Gastrocnemius medialis (tissue), 4 donors: ENCODE data around the gene SLC25A41. TPM values are rescaled to one million over a fixed set of nuclear protein-coding genes. Genes with fewer than 3 reads are reported as not detected.

Source experiments
- ATAC-seq, 2 donors: fragments of 150-250 bp; one replicate each; pipeline ENCODE4 v1.9.1; 2016
- DNase-seq, 2 donors: peaks; one replicate each; pipeline ENCODE4 v3.0.0-alpha.2; 2019
- H3K27ac ChIP-seq, 4 donors: fragments of 200-600 bp; sonication (generic); 1 replicate in 1 of 4; 2 replicates in 3 of 4; pipeline ENCODE4 v1.5.1; 2016 to 2018; ENCODE audit warnings: mild to moderate bottlenecking in 2 of 4, moderate library complexity in 1 of 4
- H3K27me3 ChIP-seq, 3 donors: fragments of 200-600 bp; sonication (generic) in 2 of 3; 1 replicate in 1 of 3; 2 replicates in 2 of 3; pipeline versions ENCODE4 v1.5.1 to v1.6.0; 2016 to 2019; ENCODE audit warnings: mild to moderate bottlenecking in 1 of 3, moderate library complexity in 1 of 3
- H3K36me3 ChIP-seq, 2 donors: fragments of 200-600 bp; sonication (generic) in 1 of 2; one replicate each; pipeline ENCODE4 v1.5.1; 2017 to 2018
- H3K4me1 ChIP-seq, 2 donors: fragments of 200-600 bp; sonication (generic) in 1 of 2; one replicate each; pipeline ENCODE4 v1.5.1; 2016 to 2017; ENCODE audit warnings: mild to moderate bottlenecking in 2 of 2
- H3K4me3 ChIP-seq, 4 donors: fragments of 200-600 bp; sonication (generic) in 3 of 4; 1 replicate in 1 of 4; 2 replicates in 3 of 4; pipeline ENCODE4 v1.5.1; 2016 to 2019; ENCODE audit warnings: mild to moderate bottlenecking in 2 of 4
- H3K9me3 ChIP-seq, 3 donors: fragments of 200-600 bp; sonication (generic) in 2 of 3; 1 replicate in 1 of 3; 2 replicates in 2 of 3; pipeline ENCODE4 v1.5.1; 2016 to 2019
- POLR2A ChIP-seq, 2 donors: fragments of 450-650 bp; IDR thresholded peaks; one replicate each; pipeline ENCODE4 v1.6.1; 2017; ENCODE audit warnings: antibody characterized with exemption in 2 of 2, mild to moderate bottlenecking in 2 of 2, moderate library complexity in 2 of 2
- in situ Hi-C, 4 donors: fragments of 200-750 bp; cut with MboI; loops; one replicate each; pipeline versions ENCODE4 v1.15.0 to v1.8.0; 2017; ENCODE audit warnings: low sequenced_read_pairs in 4 of 4
- intact Hi-C: fragments of 100-400 bp; cut with DNase I; formaldehyde crosslinking; loops from one replicate; pipeline ENCODE4 v1.15.1; 2023; ENCODE audit warnings: low total_unique reads
- microRNA-seq, 2 donors: library from miRNA; unstranded; fragments of <30 nt; microRNA quantifications; one replicate each; pipeline ENCODE4, GENCODE V29; 2016; ENCODE audit warnings: borderline replicate concordance in 2 of 2
- total RNA-seq, 4 donors: library from RNA; depleted of rRNA; stranded (reverse); fragments of >200 nt; gene quantifications; one replicate each; pipeline versions ENCODE4 v1.1.0 to v1.2.3, GENCODE V29; 2016
- TF ChIP-seq, protein P1 (sequence below), 5 experiments: fragments of 450-650 bp in 3 of 5; fragments of 200-600 bp in 2 of 5; sonication (generic) in 2 of 5; IDR thresholded peaks in 4 of 5; conservative IDR thresholded peaks in 1 of 5; 1 replicate in 4 of 5; 2 replicates in 1 of 5; pipeline ENCODE4 v1.5.1; 2016 to 2019; ENCODE audit warnings: antibody characterized with exemption in 5 of 5, mild to moderate bottlenecking in 3 of 5, moderate library complexity in 3 of 5

SLC25A41 gene
- total RNA-seq, 4 donors from 2014 or later, result 0.42 TPM; not detected in 3

GRCh38 chr19:6378486-6378885 is 55.1 kb downstream of the SLC25A41 start:
- Histone ChIP-seq H3K4me3 (no peak overlapping the region), H3K27me3 (no peaks in the 10 kb centered on the region), H3K27ac (no peak overlapping the region), H3K36me3 (peaks cover 0 to 43% of the 10 kb centered on the region in 2 donors), H3K4me1 (peaks cover 0 to 5% of the 10 kb centered on the region in 2 donors), H3K9me3 (no peaks in the 10 kb centered on the region)
- in situ Hi-C loops, result loop anchor here in 1 of 4 donors (25.0 kb wide), 1 partner anchor 359 kb away; the partner anchor contains the start of genes GPR108 and TRIP10
- no peak for TF ChIP-seq POLR2A (IDR thresholded peaks at IDR 0.05)
- TF ChIP-seq, protein P1, sequence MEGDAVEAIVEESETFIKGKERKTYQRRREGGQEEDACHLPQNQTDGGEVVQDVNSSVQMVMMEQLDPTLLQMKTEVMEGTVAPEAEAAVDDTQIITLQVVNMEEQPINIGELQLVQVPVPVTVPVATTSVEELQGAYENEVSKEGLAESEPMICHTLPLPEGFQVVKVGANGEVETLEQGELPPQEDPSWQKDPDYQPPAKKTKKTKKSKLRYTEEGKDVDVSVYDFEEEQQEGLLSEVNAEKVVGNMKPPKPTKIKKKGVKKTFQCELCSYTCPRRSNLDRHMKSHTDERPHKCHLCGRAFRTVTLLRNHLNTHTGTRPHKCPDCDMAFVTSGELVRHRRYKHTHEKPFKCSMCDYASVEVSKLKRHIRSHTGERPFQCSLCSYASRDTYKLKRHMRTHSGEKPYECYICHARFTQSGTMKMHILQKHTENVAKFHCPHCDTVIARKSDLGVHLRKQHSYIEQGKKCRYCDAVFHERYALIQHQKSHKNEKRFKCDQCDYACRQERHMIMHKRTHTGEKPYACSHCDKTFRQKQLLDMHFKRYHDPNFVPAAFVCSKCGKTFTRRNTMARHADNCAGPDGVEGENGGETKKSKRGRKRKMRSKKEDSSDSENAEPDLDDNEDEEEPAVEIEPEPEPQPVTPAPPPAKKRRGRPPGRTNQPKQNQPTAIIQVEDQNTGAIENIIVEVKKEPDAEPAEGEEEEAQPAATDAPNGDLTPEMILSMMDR (IDR thresholded peaks at IDR 0.05 in 4 of 5, conservative IDR thresholded peaks at IDR 0.05 in 1 of 5), result no peak
- DNase-seq, result no peak
- intact Hi-C loops, result loop anchor here (10.0 kb wide), 1 partner anchor 754 kb away; the partner anchor contains the start of genes SAFB and SAFB2
- no peak for ATAC-seq

DNA sequence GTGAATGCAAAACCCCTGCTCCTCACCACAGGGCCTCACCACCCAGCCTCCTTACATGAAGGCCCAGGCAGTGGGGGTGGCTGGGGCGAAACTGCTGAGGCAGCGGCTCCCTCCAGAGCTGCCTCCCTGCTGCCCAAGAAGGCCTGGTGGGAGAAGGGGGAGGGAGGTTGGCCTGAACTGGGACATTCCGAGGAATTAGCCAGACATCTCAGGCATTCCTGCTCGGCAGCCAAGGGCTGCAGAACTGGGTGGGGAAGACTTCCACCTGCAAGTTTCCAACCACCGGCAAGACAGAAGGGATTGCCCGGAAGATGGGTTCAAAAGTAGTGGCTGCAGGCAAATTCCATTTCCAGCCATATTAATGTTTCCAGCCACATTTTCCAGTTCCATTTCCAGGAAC is 55.5 kb downstream of the SLC25A41 start:
- Histone ChIP-seq H3K4me1 (peaks cover 0 to 6% of the 10 kb centered on the region in 2 donors), H3K9me3 (no peaks in the 10 kb centered on the region), H3K27ac (no peak overlapping the region), H3K4me3 (no peak overlapping the region), H3K27me3 (no peaks in the 10 kb centered on the region), H3K36me3 (peaks cover 0 to 38% of the 10 kb centered on the region in 2 donors)
- in situ Hi-C loops, result loop anchor here in 1 of 4 donors (25.0 kb wide), 1 partner anchor 359 kb away; the partner anchor contains the start of genes GPR108 and TRIP10
- no peak for TF ChIP-seq POLR2A (IDR thresholded peaks at IDR 0.05)
- TF ChIP-seq, protein P1 (IDR thresholded peaks at IDR 0.05 in 4 of 5, conservative IDR thresholded peaks at IDR 0.05 in 1 of 5), result no peak
- ATAC-seq (no peak), DNase-seq (no peak)
- intact Hi-C loops, result loop anchor here (10.0 kb wide), 1 partner anchor 753 kb away; the partner anchor contains the start of genes SAFB and SAFB2

DNA sequence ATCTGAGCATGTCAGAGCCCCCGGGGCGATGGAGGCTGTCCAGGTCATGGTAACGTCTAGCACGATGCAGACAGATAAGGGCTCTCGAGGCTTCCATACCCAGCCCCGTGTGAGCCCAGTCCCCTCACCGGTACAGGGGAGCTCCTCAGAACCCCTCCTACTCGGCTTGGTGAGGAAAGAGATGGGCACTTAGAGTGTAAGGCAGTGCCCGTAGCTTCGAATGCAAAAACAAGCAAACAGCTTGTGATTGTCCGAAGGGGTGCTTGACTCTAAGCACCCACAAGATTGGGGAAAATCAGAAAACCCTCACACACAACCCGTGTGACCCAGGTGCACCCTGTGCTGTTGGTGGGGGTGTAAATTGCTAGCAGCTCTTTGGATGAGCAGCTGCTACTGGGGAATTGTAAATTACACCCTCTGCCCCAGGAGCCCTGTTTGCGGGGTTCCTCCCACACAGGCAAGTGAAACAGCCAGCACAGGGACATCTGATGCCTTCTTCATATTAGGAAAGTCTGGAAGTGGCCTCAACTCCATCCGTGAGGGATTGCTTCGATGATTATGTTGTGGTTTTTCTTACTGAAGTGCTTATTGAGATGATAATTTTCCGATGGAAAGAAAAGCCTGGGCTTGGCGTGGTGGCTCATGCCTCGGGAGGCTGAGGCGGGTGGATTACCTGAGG is 56.9 kb downstream of the SLC25A41 start:
- H3K4me1 ChIP-seq, result peaks cover 0 to 10% of the 10 kb centered on the region in 2 donors
- no peaks in the 10 kb centered on the region for H3K27me3 ChIP-seq
- ATAC-seq, result no peak
- no peak for DNase-seq
- no peak overlapping the region for H3K4me3 ChIP-seq
- in situ Hi-C loops, result loop anchor here in 1 of 4 donors (25.0 kb wide), 1 partner anchor 361 kb away; the partner anchor contains the start of genes GPR108 and TRIP10
- intact Hi-C loops, result loop anchor here (10.0 kb wide), 1 partner anchor 752 kb away; the partner anchor contains the start of genes SAFB and SAFB2
- TF ChIP-seq, protein P1 (IDR thresholded peaks at IDR 0.05 in 4 of 5, conservative IDR thresholded peaks at IDR 0.05 in 1 of 5), result no peak
- no peak for TF ChIP-seq POLR2A (IDR thresholded peaks at IDR 0.05)
- H3K36me3 ChIP-seq, result peaks cover 0 to 25% of the 10 kb centered on the region in 2 donors
- H3K27ac ChIP-seq, result no peak overlapping the region
- H3K9me3 ChIP-seq, result no peaks in the 10 kb centered on the region

Small RNAs within 50 kb of the gene (microRNA-seq; reads per million reads assigned to microRNA genes)
- 5.1 to 5.9 reads per million in 2 donors for gene MIR3940
- gene MIR6790, result 0 reads per million in 2 donors
- 0 reads per million in 2 donors for gene MIR6885

Other genes starting within 250 kb of the SLC25A41 start
- 10 to 100 TPM; 13.9 to 37.7 (median 24.4) TPM for gene MLLT1, start 153.8 kb downstream of the SLC25A41 start, total RNA-seq
- gene ACER1, start 100.2 kb downstream of the SLC25A41 start, total RNA-seq, result not detected
- gene CLPP, start 72.2 kb downstream of the SLC25A41 start, total RNA-seq, result 100 to 1,000 TPM; 143 to 168 (median 163) TPM
- gene ALKBH7, start 61.0 kb downstream of the SLC25A41 start, total RNA-seq, result 100 to 1,000 TPM in 1 of 4 donors, 10 to 100 TPM in 3; 42.2 to 112 (median 90.4) TPM
- under 1 TPM; 0.15 to 0.75 (median 0.43) TPM for gene PSPN, start 57.8 kb downstream of the SLC25A41 start, total RNA-seq
- gene GTF2F1, start 40.6 kb downstream of the SLC25A41 start, total RNA-seq, result 10 to 100 TPM; 11.4 to 34.8 (median 22.4) TPM
- 100 to 1,000 TPM in 1 of 4 donors, 10 to 100 TPM in 3; 49.1 to 124 (median 85.6) TPM for gene KHSRP, start 9.0 kb downstream of the SLC25A41 start, total RNA-seq
- 10 to 100 TPM; 61.7 to 73.6 (median 65.0) TPM for gene SLC25A23, start 26.0 kb upstream of the SLC25A41 start, total RNA-seq
- under 1 TPM in 1 of 4 donors, not detected in 3; 0.75 TPM for gene CRB3, start 30.5 kb upstream of the SLC25A41 start, total RNA-seq
- gene DENND1C, start 48.0 kb upstream of the SLC25A41 start, total RNA-seq, result 1 to 10 TPM in 1 of 4 donors, under 1 TPM in 2, not detected in 1; 0.27 to 1.2 (median 0.29) TPM
- 1 to 10 TPM; 1.7 to 2.5 (median 2.0) TPM for gene TUBB4A, start 68.5 kb upstream of the SLC25A41 start, total RNA-seq
- gene TNFSF9, start 97.3 kb upstream of the SLC25A41 start, total RNA-seq, result 1 to 10 TPM in 2 of 4 donors, not detected in 2; 1.1 to 1.8 TPM
- gene CD70, start 157.4 kb upstream of the SLC25A41 start, total RNA-seq, result not detected
- gene TNFSF14, start 236.4 kb upstream of the SLC25A41 start, total RNA-seq, result not detected